Mesenchymal stem cell (in vitro differentiated cells and primary cell): ENCODE results near the gene MDP1.

ENCODE experiments used
- DNase-seq: peaks from one replicate; pipeline ENCODE4 v3.0.0-alpha.2; 2013
- H2AFZ ChIP-seq: one replicate; pipeline ENCODE4 v1.6.1; 2013; ENCODE audit warnings: low read depth, mild to moderate bottlenecking, control low read depth, inconsistent platforms, low read length, moderate library complexity
- H2AK5ac ChIP-seq: 2 replicates; pipeline ENCODE4 v1.6.1; 2013; ENCODE audit warnings: low read length, moderate library complexity, mild to moderate bottlenecking, inconsistent platforms; ENCODE audit not compliant: severe bottlenecking
- H2BK120ac ChIP-seq: one replicate; pipeline ENCODE4 v1.6.1; 2013; ENCODE audit warnings: low read depth, mild to moderate bottlenecking, inconsistent platforms, low read length, moderate library complexity
- H2BK12ac ChIP-seq, 2 experiments: one replicate each; pipeline ENCODE4 v1.6.1; 2013; ENCODE audit warnings: inconsistent platforms in 2 of 2, low read length in 2 of 2, mild to moderate bottlenecking in 2 of 2, moderate library complexity in 2 of 2, control low read depth in 1 of 2
- H2BK15ac ChIP-seq: one replicate; pipeline ENCODE4 v1.6.1; 2013; ENCODE audit warnings: mild to moderate bottlenecking, low read depth, inconsistent platforms; ENCODE audit not compliant: poor library complexity, severe bottlenecking
- H2BK5ac ChIP-seq: 2 replicates; pipeline ENCODE4 v1.6.1; 2013; ENCODE audit warnings: low read depth, mild to moderate bottlenecking, low read length, control low read depth, inconsistent platforms; ENCODE audit not compliant: poor library complexity, severe bottlenecking
- H3K14ac ChIP-seq, 2 experiments: one replicate each; pipeline ENCODE4 v1.6.1; 2013; ENCODE audit warnings: inconsistent platforms in 2 of 2, low read length in 2 of 2, control low read depth in 1 of 2, mild to moderate bottlenecking in 1 of 2, moderate library complexity in 1 of 2
- H3K18ac ChIP-seq, 2 experiments: one replicate each; pipeline ENCODE4 v1.6.1; 2013; ENCODE audit warnings: inconsistent platforms in 2 of 2, low read length in 2 of 2, control low read depth in 1 of 2, low read depth in 1 of 2, mild to moderate bottlenecking in 1 of 2
- H3K23ac ChIP-seq, 2 experiments: one replicate each; pipeline ENCODE4 v1.6.1; 2013; ENCODE audit warnings: inconsistent platforms in 2 of 2, low read length in 2 of 2, mild to moderate bottlenecking in 2 of 2, moderate library complexity in 2 of 2, control low read depth in 1 of 2
- H3K27ac ChIP-seq: 2 replicates; pipeline ENCODE4 v1.5.1; 2013; ENCODE audit warnings: mild to moderate bottlenecking, moderate library complexity, low read length, control low read depth, inconsistent platforms; ENCODE audit not compliant: poor library complexity, severe bottlenecking
- H3K27me3 ChIP-seq, 2 experiments: 2 replicates each; pipeline versions ENCODE4 v1.6.1 to v1.7.0; 2013; ENCODE audit warnings: low read length in 2 of 2, mild to moderate bottlenecking in 2 of 2, moderate library complexity in 2 of 2, control low read depth in 1 of 2, inconsistent platforms in 1 of 2; ENCODE audit not compliant: control insufficient read depth in 1 of 2, insufficient read depth in 1 of 2
- H3K36me3 ChIP-seq, 2 experiments: 2 replicates each; pipeline versions ENCODE4 v1.6.1 to v1.7.0; 2013; ENCODE audit warnings: low read length in 2 of 2, control low read depth in 1 of 2, inconsistent platforms in 1 of 2, low read depth in 1 of 2, mild to moderate bottlenecking in 1 of 2; ENCODE audit not compliant: insufficient read depth in 2 of 2, control insufficient read depth in 1 of 2
- H3K4ac ChIP-seq, 2 experiments: one replicate each; pipeline ENCODE4 v1.6.1; 2013; ENCODE audit warnings: inconsistent platforms in 2 of 2, low read length in 2 of 2, mild to moderate bottlenecking in 2 of 2, moderate library complexity in 2 of 2, control low read depth in 1 of 2, low read depth in 1 of 2
- H3K4me1 ChIP-seq: 2 replicates; pipeline ENCODE4 v1.6.1; 2013; ENCODE audit warnings: low read depth, low read length, control low read depth; ENCODE audit not compliant: control insufficient read depth, insufficient read depth
- H3K4me2 ChIP-seq: 2 replicates; pipeline ENCODE4 v1.6.1; 2013; ENCODE audit warnings: low read length, mild to moderate bottlenecking, inconsistent platforms; ENCODE audit not compliant: poor library complexity, severe bottlenecking
- H3K4me3 ChIP-seq, 2 experiments: 2 replicates each; pipeline versions ENCODE4 v1.5.1 to v1.7.0; 2013; ENCODE audit warnings: low read length in 2 of 2, mild to moderate bottlenecking in 2 of 2, control low read depth in 1 of 2, low read depth in 1 of 2; ENCODE audit not compliant: insufficient read depth in 1 of 2
- H3K79me1 ChIP-seq: replicated peaks from 2 replicates; pipeline ENCODE4 v1.6.1; 2013; ENCODE audit warnings: mild to moderate bottlenecking, control low read depth, low read length, inconsistent platforms; ENCODE audit not compliant: poor library complexity, severe bottlenecking
- H3K9ac ChIP-seq: 2 replicates; pipeline ENCODE4 v1.7.0; 2013; ENCODE audit warnings: mild to moderate bottlenecking, low read length, moderate library complexity
- H3K9me3 ChIP-seq: 2 replicates; pipeline ENCODE4 v1.7.0; 2013; ENCODE audit warnings: mild to moderate bottlenecking, low read length; ENCODE audit not compliant: control insufficient read depth
- H4K8ac ChIP-seq: one replicate; pipeline ENCODE4 v1.6.1; 2013; ENCODE audit warnings: inconsistent platforms, mild to moderate bottlenecking, low read length, moderate library complexity
- H4K91ac ChIP-seq: one replicate; pipeline ENCODE4 v1.6.1; 2013; ENCODE audit warnings: mild to moderate bottlenecking, low read length, inconsistent platforms
- WGBS: methylation state at CpG from one replicate; pipeline ENCODE4 v1.1.7; 2013; ENCODE audit warnings: mixed read lengths; 5-methylcytosine and 5-hydroxymethylcytosine counted together

MDP1 gene

GRCh38 chr14:24177041-24177825, 38.6 kb downstream of the MDP1 start:
- no peaks in the 10 kb centered on the region for H3K9me3 ChIP-seq
- no peak overlapping the region for H3K27ac ChIP-seq
- H2BK120ac ChIP-seq: no peak overlapping the region
- no peak overlapping the region for H4K91ac ChIP-seq
- H3K14ac ChIP-seq: no peak overlapping the region
- H3K4ac ChIP-seq: no peak overlapping the region
- H2BK5ac ChIP-seq: no peak overlapping the region
- DNase-seq: no peak
- WGBS: 90% methylated on average over 10 of the region's 12 CpGs
- no peak overlapping the region for H3K18ac ChIP-seq
- H3K4me1 ChIP-seq: peaks cover 16% of the 10 kb centered on the region
- no peak overlapping the region for H3K4me3 ChIP-seq
- H3K79me1 ChIP-seq: peaks cover 14% of the 10 kb centered on the region
- no peak overlapping the region for H2AFZ ChIP-seq
- H3K4me2 ChIP-seq: no peak overlapping the region
- no peak overlapping the region for H3K9ac ChIP-seq
- H2BK12ac ChIP-seq: no peak overlapping the region
- H2AK5ac ChIP-seq: no peak overlapping the region
- no peak overlapping the region for H2BK15ac ChIP-seq
- peaks cover 80 to 94% of the 10 kb centered on the region in 2 experiments for H3K36me3 ChIP-seq
- H3K27me3 ChIP-seq: no peaks in the 10 kb centered on the region
- no peak overlapping the region for H3K23ac ChIP-seq
- H4K8ac ChIP-seq: no peak overlapping the region

- no peak overlapping the region for H3K27ac ChIP-seq
- peaks cover 80 to 91% of the 10 kb centered on the region in 2 experiments for H3K36me3 ChIP-seq
- H2AFZ ChIP-seq: no peak overlapping the region
- no peak overlapping the region for H4K8ac ChIP-seq
- no peak overlapping the region for H3K9ac ChIP-seq
- no peak overlapping the region for H2BK120ac ChIP-seq
- H2AK5ac ChIP-seq: no peak overlapping the region
- peaks cover 14% of the 10 kb centered on the region for H3K79me1 ChIP-seq
- no peak overlapping the region for H3K4me3 ChIP-seq
- H3K23ac ChIP-seq: no peak overlapping the region
- DNase-seq: no peak
- H2BK5ac ChIP-seq: no peak overlapping the region
- H2BK12ac ChIP-seq: no peak overlapping the region
- no peak overlapping the region for H3K14ac ChIP-seq
- no peak overlapping the region for H4K91ac ChIP-seq
- H2BK15ac ChIP-seq: no peak overlapping the region
- peaks cover 16% of the 10 kb centered on the region for H3K4me1 ChIP-seq
- no peaks in the 10 kb centered on the region for H3K27me3 ChIP-seq
- H3K4me2 ChIP-seq: no peak overlapping the region
- H3K4ac ChIP-seq: no peak overlapping the region
- no peaks in the 10 kb centered on the region for H3K9me3 ChIP-seq
- WGBS: 97% methylated on average over 5 of the region's 5 CpGs
- H3K18ac ChIP-seq: no peak overlapping the region
These were observed 39.3 kb downstream of the MDP1 start for GRCh38 chr14:24176599-24176998.

DNA sequence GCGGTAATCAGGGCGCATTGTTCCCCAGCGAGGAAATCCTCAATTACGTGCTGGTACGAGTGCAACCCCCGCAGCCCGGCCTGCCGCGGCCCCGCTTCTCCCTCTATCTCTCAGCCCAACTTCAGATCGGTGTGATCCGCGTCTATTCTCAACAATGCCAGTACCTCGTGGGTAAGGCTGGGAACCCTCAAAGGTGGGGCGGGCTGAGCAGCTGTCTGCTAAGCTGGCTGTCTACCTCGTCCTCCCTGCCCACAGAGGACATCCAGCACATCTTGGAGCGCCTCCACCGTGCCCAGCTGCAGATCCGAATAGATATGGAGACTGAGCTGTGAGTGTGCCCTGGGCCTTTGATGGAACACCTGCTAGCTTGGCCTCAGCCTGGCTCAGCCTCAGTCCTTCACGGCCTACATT, 43.0 kb downstream of the MDP1 start:
- Histone ChIP-seq H3K36me3 (peaks cover 66 to 77% of the 10 kb centered on the region in 2 experiments), H2AK5ac (no peak overlapping the region), H2BK120ac (no peak overlapping the region), H2BK12ac (peak overlapping the region in 1 of 2 experiments; percentile 49), H3K4me3 (no peak overlapping the region), H4K8ac (no peak overlapping the region), H3K18ac (no peak overlapping the region), H3K4me2 (no peak overlapping the region), H3K27ac (no peak overlapping the region), H3K4ac (peak overlapping the region in 1 of 2 experiments; percentile 61), H4K91ac (no peak overlapping the region), H3K4me1 (peaks cover 3% of the 10 kb centered on the region), H2AFZ (peak overlapping the region; percentile 1), H3K9me3 (no peaks in the 10 kb centered on the region), H3K14ac (peak overlapping the region in 1 of 2 experiments; percentile 10), H3K27me3 (no peaks in the 10 kb centered on the region), H2BK15ac (no peak overlapping the region), H3K9ac (no peak overlapping the region), H2BK5ac (no peak overlapping the region), H3K79me1 (peaks cover 12% of the 10 kb centered on the region), H3K23ac (no peak overlapping the region)
- 87% methylated on average over 20 of the region's 20 CpGs for WGBS
- no peak for DNase-seq

DNA sequence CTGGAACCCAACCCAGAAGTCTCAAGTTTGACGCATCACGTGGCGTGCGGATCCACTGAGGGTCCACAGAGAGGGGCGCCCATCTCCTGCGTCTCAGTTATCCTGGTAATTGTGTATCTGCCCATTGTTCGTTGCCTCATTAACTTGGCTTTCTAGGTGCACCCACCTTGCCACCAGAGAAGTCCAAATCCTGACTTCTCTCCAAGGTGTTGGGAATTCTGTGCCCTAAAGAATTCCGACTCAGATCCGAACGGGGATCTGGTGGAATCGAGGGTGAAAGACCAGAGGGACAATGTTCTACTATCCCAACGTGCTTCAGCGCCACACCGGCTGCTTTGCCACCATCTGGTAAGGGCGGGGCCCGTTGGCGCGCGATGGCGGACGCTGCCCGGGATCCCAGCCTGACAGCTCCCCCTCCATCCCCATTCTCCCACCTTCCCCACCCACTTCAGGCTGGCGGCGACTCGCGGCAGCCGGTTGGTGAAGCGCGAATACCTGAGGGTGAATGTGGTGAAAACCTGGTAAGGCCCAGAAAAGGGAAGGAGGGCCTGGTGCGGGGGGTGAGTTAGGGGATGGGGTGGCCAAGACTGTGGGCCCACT, 43.5 kb downstream of the MDP1 start:
- H3K9me3 ChIP-seq: no peaks in the 10 kb centered on the region
- H3K14ac ChIP-seq: peak overlapping the region in 1 of 2 experiments; percentile 55
- peak overlapping the region in 1 of 2 experiments; percentile 52 for H3K23ac ChIP-seq
- H3K4me3 ChIP-seq: peak overlapping the region in 1 of 2 experiments; percentile 7
- H3K9ac ChIP-seq: no peak overlapping the region
- H3K27me3 ChIP-seq: no peaks in the 10 kb centered on the region
- H3K18ac ChIP-seq: peak overlapping the region in 1 of 2 experiments; percentile 78
- peak overlapping the region; percentile 21 to 86 for H2BK12ac ChIP-seq
- no peak overlapping the region for H2AK5ac ChIP-seq
- no peak for DNase-seq
- H3K4me2 ChIP-seq: no peak overlapping the region
- H3K36me3 ChIP-seq: peaks cover 65 to 77% of the 10 kb centered on the region in 2 experiments
- H2BK15ac ChIP-seq: no peak overlapping the region
- H3K4me1 ChIP-seq: peaks cover 3% of the 10 kb centered on the region
- 46% methylated on average over 25 of the region's 30 CpGs for WGBS
- peak overlapping the region; percentile 81 for H4K8ac ChIP-seq
- no peak overlapping the region for H3K27ac ChIP-seq
- H2BK120ac ChIP-seq: no peak overlapping the region
- H3K4ac ChIP-seq: peak overlapping the region in 1 of 2 experiments; percentile 61
- peak overlapping the region; percentile 62 for H4K91ac ChIP-seq
- peaks cover 7% of the 10 kb centered on the region for H3K79me1 ChIP-seq
- H2AFZ ChIP-seq: peak overlapping the region; percentile 1
- H2BK5ac ChIP-seq: no peak overlapping the region
